Measurements from ENCODE around the gene ZNF232. TPM values are rescaled to one million over a fixed set of nuclear protein-coding genes. Genes with fewer than 3 reads are reported as not detected.
"Not testable (repeated sequence)": the region's sequence is repeated elsewhere in the genome, so short reads cannot be mapped to it uniquely, and the experiment has no call there.

The ZNF232 gene
- total and polyA plus RNA-seq, 2 experiments from 2014 or later, result 24.8 to 24.9 TPM

- not testable (repeated sequence) for DNase-seq (ENCODE audit: low spot score); H3K27ac Mint-ChIP-seq; H3K79me2 ChIP-seq (replicated peaks; ENCODE audit: insufficient read depth); H3K4me3 ChIP-seq; H4K20me1 ChIP-seq (replicated peaks; ENCODE audit: insufficient read depth); H3K27me3 ChIP-seq (ENCODE audit: insufficient read depth); H3K27ac ChIP-seq (ENCODE audit: low read depth); H3K27me3 Mint-ChIP-seq (ENCODE audit: insufficient read depth, low read depth, poor library complexity); H3K4me1 Mint-ChIP-seq; H3K36me3 Mint-ChIP-seq (ENCODE audit: low read depth); H3F3A ChIP-seq (replicated peaks; ENCODE audit: low read depth); H3K4me1 ChIP-seq (ENCODE audit: insufficient read depth); H3K4me2 ChIP-seq; H3K9me2 ChIP-seq (ENCODE audit: insufficient read depth); H3K4me3 Mint-ChIP-seq; ATAC-seq; H2AFZ ChIP-seq; H3K9me3 Mint-ChIP-seq; H3K36me3 ChIP-seq (ENCODE audit: insufficient read depth)
These were observed 21.0 kb upstream of the ZNF232 start for GRCh38 chr17:5132503-5133225.

GRCh38 chr17:5131799-5132502 is 20.3 kb upstream of the ZNF232 start:
- not testable (repeated sequence) for ATAC-seq; H3K36me3 ChIP-seq (ENCODE audit: insufficient read depth); H3K79me2 ChIP-seq (replicated peaks; ENCODE audit: insufficient read depth); H3K36me3 Mint-ChIP-seq (ENCODE audit: low read depth); DNase-seq (ENCODE audit: low spot score); H3K9me2 ChIP-seq (ENCODE audit: insufficient read depth); H3K27ac Mint-ChIP-seq; H3F3A ChIP-seq (replicated peaks; ENCODE audit: low read depth); H3K4me2 ChIP-seq; H2AFZ ChIP-seq; H3K4me1 ChIP-seq (ENCODE audit: insufficient read depth); H3K4me3 ChIP-seq; H3K9me3 Mint-ChIP-seq; H3K27me3 Mint-ChIP-seq (ENCODE audit: insufficient read depth, low read depth, poor library complexity); H3K4me1 Mint-ChIP-seq; H3K4me3 Mint-ChIP-seq; H4K20me1 ChIP-seq (replicated peaks; ENCODE audit: insufficient read depth); H3K27me3 ChIP-seq (ENCODE audit: insufficient read depth); H3K27ac ChIP-seq (ENCODE audit: low read depth)

- Histone ChIP-seq H2AFZ (no peak overlapping the region), H3K4me2 (no peak overlapping the region), H3F3A (replicated peaks; ENCODE audit: low read depth) (no peaks in the 10 kb centered on the region), H3K27ac (ENCODE audit: low read depth) (no peak overlapping the region), H3K27me3 (ENCODE audit: insufficient read depth) (no peaks in the 10 kb centered on the region), H3K4me1 (ENCODE audit: insufficient read depth) (no peaks in the 10 kb centered on the region), H3K79me2 (replicated peaks; ENCODE audit: insufficient read depth) (no peaks in the 10 kb centered on the region), H4K20me1 (replicated peaks; ENCODE audit: insufficient read depth) (no peaks in the 10 kb centered on the region), H3K4me3 (no peak overlapping the region), H3K9me2 (ENCODE audit: insufficient read depth) (no peaks in the 10 kb centered on the region), H3K36me3 (ENCODE audit: insufficient read depth) (no peaks in the 10 kb centered on the region)
- Mint-ChIP-seq H3K27ac (no peak overlapping the region), H3K4me3 (no peak overlapping the region), H3K9me3 (no peaks in the 10 kb centered on the region; the same call in 2 of the 3 replicates), H3K27me3 (ENCODE audit: insufficient read depth, low read depth, poor library complexity) (peaks cover 6% of the 10 kb centered on the region), H3K36me3 (ENCODE audit: low read depth) (no peaks in the 10 kb centered on the region), H3K4me1 (no peaks in the 10 kb centered on the region)
- no peak for DNase-seq (ENCODE audit: low spot score)
- no peak for ATAC-seq
- TF ChIP-seq NANOG (IDR thresholded peaks at IDR 0.05; ENCODE audit: borderline replicate concordance), result no peak
- TF ChIP-seq JUNB (IDR thresholded peaks at IDR 0.05; ENCODE audit: unreplicated experiment), result no peak
These were observed 19.6 kb upstream of the ZNF232 start for GRCh38 chr17:5131146-5131715.

- not testable (repeated sequence) for H3K27me3 Mint-ChIP-seq (ENCODE audit: insufficient read depth, low read depth, poor library complexity); H4K20me1 ChIP-seq (replicated peaks; ENCODE audit: insufficient read depth); H2AFZ ChIP-seq; H3K27ac ChIP-seq (ENCODE audit: low read depth); DNase-seq (ENCODE audit: low spot score); H3F3A ChIP-seq (replicated peaks; ENCODE audit: low read depth); H3K4me3 ChIP-seq; H3K9me2 ChIP-seq (ENCODE audit: insufficient read depth); H3K4me1 ChIP-seq (ENCODE audit: insufficient read depth); H3K27ac Mint-ChIP-seq; H3K9me3 Mint-ChIP-seq; H3K4me2 ChIP-seq; H3K4me1 Mint-ChIP-seq; ATAC-seq; H3K4me3 Mint-ChIP-seq; H3K79me2 ChIP-seq (replicated peaks; ENCODE audit: insufficient read depth); H3K36me3 ChIP-seq (ENCODE audit: insufficient read depth); H3K36me3 Mint-ChIP-seq (ENCODE audit: low read depth); H3K27me3 ChIP-seq (ENCODE audit: insufficient read depth)
These were observed 19.0 kb upstream of the ZNF232 start for GRCh38 chr17:5130687-5131086.

- H3K4me3 ChIP-seq; H3K4me1 Mint-ChIP-seq; ATAC-seq; H3K36me3 Mint-ChIP-seq (ENCODE audit: low read depth); H3K9me3 Mint-ChIP-seq; H3K4me2 ChIP-seq; H3K27ac Mint-ChIP-seq; H3K4me1 ChIP-seq (ENCODE audit: insufficient read depth); H3K36me3 ChIP-seq (ENCODE audit: insufficient read depth); H2AFZ ChIP-seq; H3K4me3 Mint-ChIP-seq; H4K20me1 ChIP-seq (replicated peaks; ENCODE audit: insufficient read depth); H3K27me3 ChIP-seq (ENCODE audit: insufficient read depth); H3K27me3 Mint-ChIP-seq (ENCODE audit: insufficient read depth, low read depth, poor library complexity); DNase-seq (ENCODE audit: low spot score); H3K9me2 ChIP-seq (ENCODE audit: insufficient read depth); H3K79me2 ChIP-seq (replicated peaks; ENCODE audit: insufficient read depth); H3F3A ChIP-seq (replicated peaks; ENCODE audit: low read depth); H3K27ac ChIP-seq (ENCODE audit: low read depth): not testable (repeated sequence)
These were observed 18.6 kb upstream of the ZNF232 start for GRCh38 chr17:5130261-5130660.

- not testable (repeated sequence) for H3F3A ChIP-seq (replicated peaks; ENCODE audit: low read depth); H3K4me1 Mint-ChIP-seq; H3K36me3 ChIP-seq (ENCODE audit: insufficient read depth); H3K36me3 Mint-ChIP-seq (ENCODE audit: low read depth); H3K9me3 Mint-ChIP-seq; H3K4me3 ChIP-seq; H3K9me2 ChIP-seq (ENCODE audit: insufficient read depth); H3K4me2 ChIP-seq; H2AFZ ChIP-seq; H3K4me1 ChIP-seq (ENCODE audit: insufficient read depth); H3K79me2 ChIP-seq (replicated peaks; ENCODE audit: insufficient read depth); H3K4me3 Mint-ChIP-seq; H3K27ac Mint-ChIP-seq; H4K20me1 ChIP-seq (replicated peaks; ENCODE audit: insufficient read depth); ATAC-seq; H3K27ac ChIP-seq (ENCODE audit: low read depth); DNase-seq (ENCODE audit: low spot score); H3K27me3 ChIP-seq (ENCODE audit: insufficient read depth); H3K27me3 Mint-ChIP-seq (ENCODE audit: insufficient read depth, low read depth, poor library complexity)
These were observed 18.1 kb upstream of the ZNF232 start for GRCh38 chr17:5129770-5130169.

Measured in GM23338 (cell line).